ENCODE results near the gene CCDC93.

The CCDC93 gene, protein sequence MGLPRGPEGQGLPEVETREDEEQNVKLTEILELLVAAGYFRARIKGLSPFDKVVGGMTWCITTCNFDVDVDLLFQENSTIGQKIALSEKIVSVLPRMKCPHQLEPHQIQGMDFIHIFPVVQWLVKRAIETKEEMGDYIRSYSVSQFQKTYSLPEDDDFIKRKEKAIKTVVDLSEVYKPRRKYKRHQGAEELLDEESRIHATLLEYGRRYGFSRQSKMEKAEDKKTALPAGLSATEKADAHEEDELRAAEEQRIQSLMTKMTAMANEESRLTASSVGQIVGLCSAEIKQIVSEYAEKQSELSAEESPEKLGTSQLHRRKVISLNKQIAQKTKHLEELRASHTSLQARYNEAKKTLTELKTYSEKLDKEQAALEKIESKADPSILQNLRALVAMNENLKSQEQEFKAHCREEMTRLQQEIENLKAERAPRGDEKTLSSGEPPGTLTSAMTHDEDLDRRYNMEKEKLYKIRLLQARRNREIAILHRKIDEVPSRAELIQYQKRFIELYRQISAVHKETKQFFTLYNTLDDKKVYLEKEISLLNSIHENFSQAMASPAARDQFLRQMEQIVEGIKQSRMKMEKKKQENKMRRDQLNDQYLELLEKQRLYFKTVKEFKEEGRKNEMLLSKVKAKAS

DNA sequence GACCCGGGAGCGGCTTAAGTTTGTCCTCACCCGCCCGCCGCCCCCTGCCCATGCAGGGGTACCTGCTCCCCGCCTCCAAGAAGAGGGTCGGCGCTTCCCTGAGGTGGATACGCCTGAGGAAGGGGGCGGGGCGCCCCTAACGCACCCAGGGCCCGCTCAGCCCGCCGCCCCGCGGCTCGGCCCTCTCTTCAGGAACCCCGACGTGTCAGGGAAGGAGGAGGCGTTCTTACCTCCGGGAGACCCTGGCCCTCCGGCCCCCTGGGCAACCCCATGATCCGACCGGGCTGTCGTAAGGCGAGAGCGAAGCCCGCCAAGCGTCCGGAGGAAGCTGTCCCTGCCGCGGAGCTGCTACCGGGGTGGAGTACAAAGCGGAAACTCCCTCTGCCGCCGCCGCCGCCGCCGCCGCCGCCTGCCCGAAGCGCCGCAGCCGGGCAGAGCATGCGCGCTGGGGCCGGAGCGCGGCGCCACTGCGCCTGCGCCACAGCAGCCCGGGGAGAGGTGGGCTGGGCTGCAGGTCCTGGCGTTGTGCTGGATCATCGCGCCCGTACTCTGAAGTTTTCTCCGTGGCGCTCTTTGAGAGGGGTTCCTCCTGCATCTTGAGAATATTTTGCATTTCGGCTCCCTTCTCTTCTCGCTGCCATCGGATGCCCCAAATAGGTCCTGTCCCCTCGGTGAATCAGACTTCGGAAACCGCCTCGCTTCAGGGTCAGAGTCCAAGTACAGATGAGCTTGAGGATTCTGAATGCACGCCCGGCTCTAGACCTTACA is at the start of gene CCDC93:
Gene CCDC93, minus strand, starts transcription at position 347 of the 768 bp plus-strand sequence. Its CDS starts 75 bp downstream, at position 272.
- in situ Hi-C loops (cut with MboI; ENCODE audit: low sequenced_read_pairs), result no loop called here

DNA sequence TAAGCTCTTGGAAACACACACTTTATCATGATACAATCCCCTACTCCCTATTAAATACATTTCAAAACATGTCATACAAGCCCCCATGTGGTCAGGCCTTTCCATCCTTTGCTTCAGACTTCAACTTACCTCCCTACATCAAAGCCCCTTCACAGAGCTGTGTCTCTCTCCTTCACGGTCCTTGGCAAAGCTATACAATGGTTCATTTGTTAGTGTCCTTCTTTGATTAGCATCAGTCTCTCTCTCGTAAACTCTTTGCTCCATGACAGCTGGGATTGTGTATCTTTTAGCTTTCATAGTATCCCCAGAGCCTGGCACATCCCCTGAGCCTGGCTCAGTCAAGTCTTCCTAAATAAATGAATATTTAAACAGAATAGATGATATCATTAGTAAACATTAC is 48.8 kb upstream of the CCDC93 start:
- in situ Hi-C loops (cut with MboI; ENCODE audit: low sequenced_read_pairs), result no loop called here

DNA sequence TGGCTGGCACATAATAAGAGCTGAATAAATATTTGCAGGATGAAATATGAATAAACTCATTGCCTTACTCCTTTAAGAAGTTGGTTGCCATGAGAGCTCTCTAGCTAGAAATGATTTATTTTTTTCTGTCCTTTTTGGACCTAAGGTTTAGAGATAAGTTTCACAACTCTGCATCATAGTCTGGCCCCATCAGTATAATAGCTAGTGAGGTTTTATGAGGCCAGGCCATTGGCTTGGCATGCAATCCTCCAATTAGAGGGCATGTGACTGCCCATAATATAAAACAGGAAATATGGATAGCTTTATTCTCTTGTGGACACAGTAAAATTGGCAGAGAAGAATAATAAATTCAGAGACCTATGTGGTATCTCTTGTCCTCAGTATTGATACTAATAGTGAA is 48.2 kb upstream of the CCDC93 start:
- in situ Hi-C loops (cut with MboI; ENCODE audit: low sequenced_read_pairs), result no loop called here

DNA sequence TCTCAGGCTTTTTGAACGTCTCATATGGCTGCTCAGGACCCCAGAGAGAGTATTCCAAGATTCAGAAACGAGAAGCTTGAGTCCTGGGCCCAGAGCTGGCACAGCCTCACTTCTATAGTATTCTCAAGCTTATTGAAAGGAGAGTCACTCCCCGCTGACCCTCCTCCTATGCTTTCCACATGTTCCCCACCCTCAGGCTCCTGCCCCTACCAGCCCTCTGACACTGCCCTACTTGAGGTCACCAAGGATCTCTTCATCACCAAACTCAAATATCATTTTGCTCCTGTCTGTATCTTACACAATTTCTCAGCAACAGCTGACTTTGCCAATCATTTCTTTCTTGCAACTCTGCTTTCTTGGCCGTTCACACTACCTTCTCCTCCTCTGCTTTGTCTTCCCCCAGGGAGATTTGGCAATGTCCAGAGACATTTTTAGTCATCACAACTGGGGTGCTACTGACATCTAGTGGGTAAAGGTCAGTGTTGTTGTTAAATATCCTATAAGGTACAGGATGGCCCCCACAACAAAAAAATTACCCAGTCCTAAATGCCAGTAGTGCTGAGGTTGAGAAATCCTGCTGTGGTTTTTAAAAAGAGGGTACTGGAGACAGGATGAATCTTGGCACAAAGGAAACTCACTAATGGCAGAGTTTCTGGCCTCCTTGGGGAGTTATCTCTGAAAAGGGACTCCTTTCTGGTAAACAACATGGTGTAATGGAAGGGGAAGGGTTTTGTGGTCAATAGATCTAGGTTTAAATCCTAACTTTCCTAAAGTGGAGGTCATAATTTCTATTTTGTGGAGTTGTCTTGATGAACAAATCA is 47.5 kb upstream of the CCDC93 start:
- in situ Hi-C loops (cut with MboI; ENCODE audit: low sequenced_read_pairs), result no loop called here

DNA sequence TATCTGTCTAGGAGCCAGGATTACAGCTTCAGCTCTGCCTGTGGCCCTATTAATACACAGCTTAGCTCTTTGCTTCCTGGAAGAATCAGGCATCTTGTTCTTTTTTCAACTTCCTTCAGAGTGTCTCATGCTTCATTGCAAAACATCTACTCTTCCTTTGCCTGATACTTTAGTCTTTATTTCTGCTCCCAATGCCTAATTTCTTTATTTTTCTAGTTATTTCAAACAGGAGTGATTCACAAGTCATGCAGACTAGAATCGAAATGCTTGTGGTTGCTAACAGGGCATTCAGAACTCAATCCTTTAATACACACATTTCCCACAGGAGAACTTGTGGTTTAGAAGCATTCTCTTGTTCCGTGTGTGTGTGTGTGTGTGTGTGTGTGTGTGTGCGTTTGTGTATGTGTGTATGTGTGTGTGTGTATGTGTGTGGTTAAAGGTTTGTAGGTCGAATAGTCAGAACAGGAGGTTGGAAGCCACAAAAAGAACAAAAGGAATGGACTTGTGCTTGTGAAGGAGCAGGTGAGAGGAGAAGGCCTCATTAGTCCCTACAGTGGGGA is 46.1 kb upstream of the CCDC93 start:
- in situ Hi-C loops (cut with MboI; ENCODE audit: low sequenced_read_pairs), result no loop called here

DNA sequence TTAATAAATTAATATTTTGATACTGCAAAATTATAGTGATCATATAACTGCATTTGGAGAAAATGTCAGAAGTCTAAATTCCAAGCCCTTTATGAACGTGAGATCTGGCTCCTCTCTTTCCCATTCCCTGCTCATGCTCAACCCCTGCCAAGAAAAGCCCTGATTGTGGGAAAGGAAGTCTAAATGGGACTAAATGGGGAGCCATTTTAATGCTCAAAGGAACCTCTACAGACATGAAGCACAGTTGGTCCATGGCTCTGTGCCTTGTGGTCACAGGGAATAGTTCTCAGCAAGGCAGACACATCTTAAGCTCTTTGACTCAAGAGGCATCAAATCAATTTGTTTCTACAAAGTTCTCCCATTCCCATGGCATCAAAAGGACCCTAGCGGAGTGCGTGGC is 45.1 kb upstream of the CCDC93 start:
- in situ Hi-C loops (cut with MboI; ENCODE audit: low sequenced_read_pairs), result no loop called here

DNA sequence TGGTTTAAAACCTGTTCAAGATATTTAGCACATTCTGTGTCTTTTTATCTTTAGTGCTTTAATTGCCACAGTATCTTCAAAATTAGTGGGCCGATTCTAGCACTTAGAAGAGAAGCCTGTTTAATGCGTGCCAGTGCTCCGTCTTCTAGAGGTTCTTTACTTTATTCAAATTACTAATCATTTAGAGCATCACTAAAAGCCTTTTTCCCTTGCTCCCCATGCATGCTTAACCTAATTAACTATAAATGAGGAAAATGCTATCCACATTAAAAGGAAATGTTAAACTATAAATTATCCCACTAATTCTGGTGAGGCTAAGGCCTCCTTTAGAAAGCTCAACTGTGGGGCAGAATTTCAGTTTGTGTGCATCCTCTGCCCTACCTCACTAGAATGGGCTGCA is 42.9 kb upstream of the CCDC93 start:
- in situ Hi-C loops (cut with MboI; ENCODE audit: low sequenced_read_pairs), result no loop called here

DNA sequence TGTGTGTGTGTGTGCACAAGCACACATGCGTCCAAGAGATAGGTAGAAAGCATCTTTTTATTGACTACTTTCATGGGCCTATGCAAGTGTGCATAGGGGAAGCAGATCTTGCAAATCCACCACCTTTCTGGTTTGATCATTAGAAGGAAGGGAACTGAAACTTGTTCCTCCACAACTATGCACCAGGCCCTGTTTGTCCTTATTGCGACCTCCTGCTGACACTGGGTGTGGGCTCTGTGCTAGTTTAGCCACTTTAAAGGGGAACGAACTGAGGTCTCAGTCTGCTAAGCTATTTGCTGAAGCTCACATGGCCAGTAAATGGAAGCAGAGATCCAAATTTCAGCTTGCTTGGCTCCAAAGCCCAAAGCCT is 42.3 kb upstream of the CCDC93 start:
- in situ Hi-C loops (cut with MboI; ENCODE audit: low sequenced_read_pairs), result no loop called here

DNA sequence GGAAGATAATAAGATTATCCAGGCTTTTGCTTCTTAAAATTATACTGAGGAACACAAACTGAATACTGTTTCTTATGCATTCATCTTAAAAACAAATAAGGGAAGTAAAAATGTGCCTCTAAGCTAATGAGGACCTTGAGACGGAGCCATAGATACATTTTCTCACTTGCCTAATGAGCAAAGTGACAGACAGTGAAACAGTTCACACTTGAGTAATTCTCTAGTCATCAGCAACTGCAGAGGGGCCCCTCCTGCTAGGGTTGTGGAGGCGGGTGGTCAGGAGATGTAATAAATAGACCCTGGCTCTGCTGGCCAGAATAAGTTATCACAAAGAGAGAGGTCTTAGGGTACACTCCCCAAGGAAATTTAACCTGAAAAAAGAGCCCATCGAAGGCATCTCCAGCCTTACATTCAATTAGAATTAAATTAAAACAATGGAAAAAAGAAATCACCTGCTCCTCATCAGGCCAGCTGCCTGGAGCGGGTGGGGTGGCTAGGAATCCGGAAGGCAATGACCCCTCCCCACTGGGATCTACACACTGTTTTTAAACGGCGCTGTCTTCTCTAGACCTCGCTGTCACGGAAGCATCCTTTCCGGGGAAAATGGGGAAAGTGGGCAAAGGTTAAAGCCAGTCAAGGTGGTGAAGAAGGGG is 41.8 kb upstream of the CCDC93 start:
- in situ Hi-C loops (cut with MboI; ENCODE audit: low sequenced_read_pairs), result no loop called here

DNA sequence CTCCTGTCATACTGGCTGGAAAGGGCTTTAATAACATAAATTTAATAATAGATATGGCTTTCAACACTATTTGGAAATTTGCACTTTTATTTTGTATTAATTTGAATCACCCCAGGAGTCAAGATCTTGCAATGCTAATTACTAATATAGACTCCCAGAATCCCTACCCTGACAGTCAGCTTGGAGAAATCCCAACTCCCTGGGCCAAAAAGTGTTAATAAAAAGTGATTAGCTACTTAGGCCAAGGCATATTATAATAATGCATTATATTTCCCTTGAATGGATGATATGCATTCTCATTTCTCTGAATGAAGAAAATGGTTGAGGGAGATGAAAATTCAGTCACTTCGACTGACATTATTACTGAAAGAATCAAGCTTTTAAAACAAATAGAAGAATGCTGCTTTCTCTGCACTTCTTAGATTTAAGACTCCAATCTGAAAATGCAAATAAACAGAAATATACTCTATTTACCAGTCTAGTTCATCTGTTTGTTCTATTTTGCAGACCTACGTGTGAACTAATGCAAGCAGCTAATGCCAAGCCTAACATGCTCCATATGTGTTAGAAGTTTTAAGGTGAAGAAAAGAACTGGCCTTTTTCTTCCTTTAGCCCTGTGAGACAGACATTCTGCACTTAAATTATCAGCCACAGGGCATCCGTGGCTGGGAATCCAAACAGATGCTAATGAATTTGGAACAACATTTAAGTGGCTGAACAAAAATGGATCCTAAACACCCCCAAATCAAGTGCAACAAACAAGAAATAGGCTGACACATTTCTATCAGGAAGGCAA is 40.5 kb upstream of the CCDC93 start:
- in situ Hi-C loops (cut with MboI; ENCODE audit: low sequenced_read_pairs), result no loop called here

DNA sequence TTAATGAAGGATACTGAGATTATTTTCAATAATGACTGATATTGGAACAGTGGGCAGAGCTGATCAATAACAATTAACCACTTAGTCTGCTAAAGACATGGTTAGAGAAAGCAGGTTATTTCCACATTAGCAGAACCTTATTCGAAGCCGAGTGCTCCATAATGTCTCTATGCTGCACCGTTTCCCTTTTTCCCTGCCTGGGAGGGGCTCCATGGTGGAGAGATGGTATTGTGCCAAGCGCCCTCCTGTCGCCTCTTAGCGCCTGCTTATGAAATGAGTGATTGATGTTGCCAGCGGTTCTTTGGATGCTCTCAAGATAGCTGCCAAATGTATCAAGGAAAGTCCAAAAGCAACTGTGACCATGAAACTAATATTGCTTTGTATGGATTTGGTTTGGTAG is 39.8 kb upstream of the CCDC93 start:
- in situ Hi-C loops (cut with MboI; ENCODE audit: low sequenced_read_pairs), result no loop called here

DNA sequence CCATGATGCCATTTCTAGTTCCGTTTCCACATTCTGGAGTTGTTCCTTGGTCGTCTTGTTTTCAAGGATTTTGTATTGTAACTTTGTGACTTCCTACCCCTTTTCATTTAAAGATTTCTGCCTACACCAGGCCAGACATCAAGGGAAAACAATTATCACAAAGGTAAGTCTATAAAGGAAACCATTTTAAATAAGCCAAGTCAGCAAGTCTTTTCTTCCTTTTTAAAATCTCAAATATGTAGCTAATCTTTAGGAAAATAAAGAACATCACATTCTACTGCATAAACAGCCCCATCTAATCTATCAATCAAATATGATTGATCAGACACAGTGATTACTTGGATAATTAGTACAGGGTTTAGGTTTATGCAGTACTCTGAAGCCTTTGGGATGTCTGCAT is 38.6 kb upstream of the CCDC93 start:
- in situ Hi-C loops (cut with MboI; ENCODE audit: low sequenced_read_pairs), result no loop called here

DNA sequence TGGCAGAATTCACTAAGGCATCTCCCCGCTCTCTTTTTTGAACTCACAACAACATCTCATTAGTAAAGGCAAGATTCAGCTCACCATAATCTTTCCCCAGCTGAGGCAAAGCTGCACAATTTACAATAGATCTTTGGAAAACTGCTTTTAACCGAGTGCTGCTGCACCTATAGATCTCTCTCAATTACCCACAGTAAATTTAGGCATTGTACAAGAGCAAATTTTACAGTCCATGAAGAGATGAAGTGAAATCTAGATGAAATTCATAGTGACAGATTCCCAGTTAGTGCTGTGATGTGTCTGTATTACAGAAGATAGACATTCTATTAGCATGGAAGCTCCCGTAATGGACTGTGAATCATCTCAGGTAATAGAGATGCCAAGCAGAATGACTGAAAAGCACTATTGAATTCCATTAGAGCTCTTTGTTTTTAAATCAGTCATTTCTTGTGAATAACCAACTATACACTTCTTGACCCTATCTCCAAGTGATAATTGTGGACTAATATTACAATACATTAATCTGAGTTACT is 38.0 kb upstream of the CCDC93 start:
- in situ Hi-C loops (cut with MboI; ENCODE audit: low sequenced_read_pairs), result no loop called here

DNA sequence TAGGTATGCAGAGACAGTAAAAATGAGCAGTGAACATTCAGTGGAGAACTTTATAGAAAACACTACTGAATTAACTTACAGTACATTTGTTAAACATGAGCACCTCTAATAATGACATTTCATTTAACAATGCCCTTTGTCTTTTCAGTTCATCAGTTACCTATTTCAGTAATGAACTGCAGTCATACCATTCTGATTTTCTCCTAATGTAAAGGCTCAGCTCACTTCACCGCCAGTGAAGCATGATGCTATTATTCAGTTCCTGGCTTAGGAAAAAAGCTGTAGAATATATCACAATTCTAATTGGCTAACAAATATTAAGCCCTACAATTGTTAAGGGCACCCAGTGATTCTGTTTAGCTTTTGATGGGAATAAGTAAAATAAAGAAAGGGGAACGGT is 37.1 kb upstream of the CCDC93 start:
- in situ Hi-C loops (cut with MboI; ENCODE audit: low sequenced_read_pairs), result no loop called here

DNA sequence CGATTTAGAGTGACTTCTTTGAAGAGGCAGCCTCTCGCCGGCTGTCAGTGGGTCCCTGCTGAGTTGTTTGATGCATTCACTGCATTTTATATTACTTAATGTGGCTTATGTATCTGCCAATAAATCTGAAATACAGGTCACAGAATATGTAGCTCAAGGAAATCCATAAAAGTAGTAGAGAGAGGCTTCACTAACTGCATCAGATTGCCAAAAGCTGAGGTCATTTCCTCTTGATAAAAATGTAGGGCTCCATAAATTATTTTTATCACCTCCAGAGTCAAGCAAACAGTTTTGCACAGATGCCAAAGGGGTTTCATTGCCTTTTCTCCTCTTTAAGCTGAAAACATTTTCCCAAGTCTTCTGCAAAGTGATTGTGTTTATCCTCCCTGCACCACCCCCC is 36.5 kb upstream of the CCDC93 start:
- in situ Hi-C loops (cut with MboI; ENCODE audit: low sequenced_read_pairs), result no loop called here

DNA sequence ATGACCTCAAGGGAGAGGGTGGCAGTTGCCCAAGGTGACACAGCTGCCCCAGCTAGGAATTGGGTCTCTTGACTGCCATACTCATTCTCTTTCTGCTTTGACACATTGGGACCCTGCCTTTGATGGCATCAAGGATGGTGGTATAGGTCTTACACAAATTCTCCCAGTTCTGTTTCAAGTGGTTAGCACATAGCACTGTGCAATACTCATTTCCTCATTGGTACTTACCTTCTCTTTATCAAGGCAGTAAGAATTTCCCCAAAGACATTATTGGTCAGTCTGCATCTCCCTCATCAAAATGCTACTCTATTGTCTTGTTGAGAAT is 35.9 kb upstream of the CCDC93 start:
- in situ Hi-C loops (cut with MboI; ENCODE audit: low sequenced_read_pairs), result no loop called here

DNA sequence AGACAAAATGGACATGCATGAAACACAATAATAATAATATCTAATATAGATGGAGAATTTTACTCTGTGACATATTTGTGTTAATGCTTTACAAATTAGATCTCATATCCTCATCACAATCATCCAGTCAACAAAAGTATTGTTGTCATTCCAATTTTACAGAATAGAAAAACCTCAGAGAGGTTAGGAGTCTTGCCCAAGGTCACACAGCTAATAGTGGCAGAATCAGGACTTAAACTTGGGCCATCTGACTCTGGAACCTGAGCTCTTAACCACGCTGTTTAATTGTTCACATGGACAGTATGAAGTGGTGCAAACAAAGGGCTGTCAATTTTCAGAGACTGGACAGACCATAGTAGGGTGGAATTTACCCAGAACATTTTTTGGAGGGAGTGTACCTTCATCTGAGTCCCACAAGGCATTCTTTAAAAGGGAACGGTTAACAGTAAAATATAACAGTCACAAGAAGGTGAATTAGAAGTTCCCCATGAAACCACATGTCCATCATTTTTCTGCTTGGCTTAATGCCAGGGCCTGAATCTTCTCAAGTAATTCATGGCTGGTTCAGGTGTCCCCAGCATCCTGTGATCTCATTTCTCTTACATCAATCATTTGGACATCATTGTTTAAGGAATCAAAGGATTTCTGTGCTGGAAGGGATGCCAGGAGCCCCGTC is 35.4 kb upstream of the CCDC93 start:
- in situ Hi-C loops (cut with MboI; ENCODE audit: low sequenced_read_pairs), result no loop called here

DNA sequence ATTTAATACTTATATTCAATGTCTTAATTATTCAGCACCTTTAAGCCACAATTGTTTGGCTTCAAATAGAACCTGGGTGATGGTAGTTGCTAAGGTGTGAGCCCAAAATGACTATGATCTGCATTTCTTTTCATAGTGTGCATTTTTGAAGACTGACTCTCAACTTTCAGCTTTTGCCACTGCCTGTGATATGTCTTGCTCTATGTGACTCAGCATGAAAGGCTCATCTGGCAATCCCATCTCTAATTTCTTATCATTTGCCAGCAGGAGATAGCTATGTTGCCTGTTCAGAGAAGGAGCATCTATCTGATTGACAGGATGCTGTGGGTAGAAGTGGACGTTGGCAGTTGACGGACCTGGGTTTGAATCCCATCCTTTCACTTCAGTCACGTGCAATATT is 34.5 kb upstream of the CCDC93 start:
- in situ Hi-C loops (cut with MboI; ENCODE audit: low sequenced_read_pairs), result no loop called here

DNA sequence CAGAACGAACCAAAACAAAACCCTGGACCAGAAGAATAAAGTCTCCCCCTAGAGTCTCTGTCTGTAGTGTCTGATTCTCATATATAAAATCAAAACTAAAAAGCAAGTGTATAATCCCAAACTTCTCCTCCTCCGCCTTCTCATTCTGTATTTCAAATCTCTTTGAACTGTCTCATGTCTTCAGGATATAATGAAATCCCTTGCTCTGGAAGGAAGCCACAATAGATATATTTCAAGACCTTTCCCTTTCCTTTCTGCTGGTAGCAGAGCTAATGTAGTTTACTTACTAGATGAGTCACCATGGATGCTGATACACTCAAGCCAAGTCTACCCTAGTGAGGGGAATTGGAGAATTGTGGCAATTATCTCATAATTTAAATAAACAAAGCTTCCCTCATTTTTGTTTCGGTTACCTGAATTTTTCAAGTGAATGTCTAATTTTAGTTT is 33.5 kb upstream of the CCDC93 start:
- in situ Hi-C loops (cut with MboI; ENCODE audit: low sequenced_read_pairs), result no loop called here
